Measurements from ENCODE around the gene CLIP3.
A peak's percentile ranks its signal among the peaks of the same experiment; 100 is the strongest.

The CLIP3 gene

DNA sequence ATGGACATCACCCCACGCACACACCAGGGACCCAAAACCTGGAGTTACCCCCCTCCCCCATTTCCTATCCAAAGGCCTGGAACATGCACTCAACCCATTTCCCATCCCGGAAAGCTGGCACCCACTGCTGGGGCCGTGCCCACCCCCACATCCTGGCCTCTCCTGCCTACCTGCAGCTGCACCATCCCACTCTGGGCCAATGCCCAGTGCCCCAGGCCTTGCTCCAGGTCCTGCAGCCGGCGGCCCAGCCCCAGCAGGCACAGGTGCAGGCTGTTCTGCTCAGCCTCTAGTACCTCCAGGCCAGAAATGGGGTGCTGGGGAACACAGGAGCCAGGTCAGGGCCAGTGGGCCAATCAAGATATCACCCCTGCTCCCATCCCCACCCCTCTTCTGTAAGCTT lies 25.7 kb downstream of the CLIP3 start:
- TF ChIP-seq CTCF (IDR thresholded peaks at IDR 0.05; ENCODE audit: low read length, missing control alignments) = no peak
- no peak overlapping the region for H3K4me3 ChIP-seq (replicated peaks; ENCODE audit: low read depth, low read length)
- no peak for DNase-seq (ENCODE audit: low read depth)

- no peak for TF ChIP-seq CTCF (IDR thresholded peaks at IDR 0.05; ENCODE audit: low read length, missing control alignments)
- DNase-seq (ENCODE audit: low read depth) = no peak
- no peak overlapping the region for H3K4me3 ChIP-seq (replicated peaks; ENCODE audit: low read depth, low read length)
Measured at GRCh38 chr19:36003284-36003683, 29.4 kb downstream of the CLIP3 start.

DNA sequence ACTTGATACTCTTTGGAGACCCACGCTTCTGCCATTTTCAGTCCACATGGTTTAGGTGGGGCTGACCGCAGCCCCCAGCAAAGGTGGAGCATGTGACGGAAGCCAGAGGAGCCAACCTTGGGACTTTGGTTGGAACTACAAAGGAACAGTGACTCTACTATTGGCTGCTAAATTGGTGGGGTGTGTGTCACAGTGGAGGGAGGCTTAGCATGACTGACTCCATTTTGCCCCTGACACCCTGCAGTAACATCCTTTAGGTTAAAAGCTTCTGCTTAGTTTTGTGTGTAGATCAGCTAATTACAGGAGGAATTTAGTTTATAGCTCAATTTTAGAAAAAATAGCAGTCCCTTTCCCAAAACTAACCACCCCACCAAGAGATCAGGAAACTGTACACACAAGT lies 31.1 kb downstream of the CLIP3 start:
- DNase-seq (ENCODE audit: low read depth) = no peak
- no peak overlapping the region for H3K4me3 ChIP-seq (replicated peaks; ENCODE audit: low read depth, low read length)
- TF ChIP-seq CTCF (IDR thresholded peaks at IDR 0.05; ENCODE audit: low read length, missing control alignments) = no peak

DNA sequence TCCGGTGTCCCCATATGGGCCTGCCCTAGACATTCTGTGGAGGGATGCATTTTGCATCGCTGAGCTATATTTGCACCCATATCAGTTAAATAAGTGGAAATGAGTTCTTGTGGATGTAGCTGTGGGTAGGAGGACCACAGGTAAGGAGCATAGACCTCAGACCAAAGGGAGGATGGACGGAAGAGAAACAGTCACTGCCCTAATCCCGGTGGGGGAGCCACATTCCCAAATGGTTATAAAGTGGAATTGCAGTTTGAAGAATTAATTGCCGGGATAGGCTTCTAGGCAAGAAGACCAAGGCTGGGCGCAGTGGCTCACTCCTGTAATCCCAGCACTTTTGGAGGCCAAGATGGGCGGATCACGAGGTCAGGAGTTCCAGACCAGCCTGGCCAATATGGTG lies 35.9 kb downstream of the CLIP3 start:
- no peak for DNase-seq (ENCODE audit: low read depth)
- no peak for TF ChIP-seq CTCF (IDR thresholded peaks at IDR 0.05; ENCODE audit: low read length, missing control alignments)
- H3K4me3 ChIP-seq (replicated peaks; ENCODE audit: low read depth, low read length) = no peak overlapping the region

- no peak for TF ChIP-seq CTCF (IDR thresholded peaks at IDR 0.05; ENCODE audit: low read length, missing control alignments)
- peak; percentile 93 for DNase-seq (ENCODE audit: low read depth)
Measured at GRCh38 chr19:35995048-35995993, 37.4 kb downstream of the CLIP3 start, which contains the start of gene SDHAF1. Gene SDHAF1 (plus strand): TSS chr19:35995188. CDS start chr19:35995275, 87 bp downstream.

DNA sequence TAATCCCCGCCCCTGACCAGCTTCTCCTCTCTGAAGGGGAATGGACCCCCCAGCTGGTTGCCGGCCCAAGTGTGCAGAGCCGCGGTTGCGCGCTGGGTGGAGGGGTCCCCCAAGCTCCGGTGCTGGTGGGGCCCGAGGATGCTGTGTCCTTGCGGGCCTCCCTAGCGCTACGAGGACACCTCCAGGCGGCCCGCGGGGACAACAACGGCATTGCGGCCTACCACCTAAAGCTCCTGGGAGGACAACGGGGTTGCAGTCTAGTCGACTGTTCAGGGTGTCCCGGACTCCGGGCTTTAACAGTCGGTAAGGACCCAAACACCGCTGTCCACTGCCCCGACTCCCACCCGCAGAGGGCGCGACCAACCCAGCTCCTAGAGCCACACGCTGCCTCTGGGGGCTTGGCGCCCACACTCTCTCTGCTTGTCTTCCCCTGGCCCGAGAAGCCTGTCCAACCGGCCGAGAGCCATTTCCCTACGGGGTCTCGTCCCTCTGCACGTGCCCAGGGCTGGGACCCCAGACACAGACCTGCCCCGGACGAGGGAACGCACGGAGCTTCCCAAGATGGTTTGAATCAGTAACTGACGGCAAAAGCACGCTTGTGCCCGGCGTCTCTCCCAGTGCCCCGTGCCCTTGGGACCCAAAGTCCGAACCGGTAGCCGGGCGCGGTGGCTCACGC lies 38.6 kb downstream of the CLIP3 start:
- H3K4me3 ChIP-seq (replicated peaks; ENCODE audit: low read depth, low read length) = peak overlapping the region; percentile 71
- no peak for TF ChIP-seq CTCF (IDR thresholded peaks at IDR 0.05; ENCODE audit: low read length, missing control alignments)
- no peak for DNase-seq (ENCODE audit: low read depth)

More at GRCh38 chr19:35995048-35995993, 37.4 kb downstream of the CLIP3 start, which contains the start of gene SDHAF1:
- peak within 1 kb of the TSS; percentile 71 for H3K4me3 ChIP-seq (replicated peaks; ENCODE audit: low read depth, low read length)

All from fibroblast of pulmonary artery (primary cell).